ENCODE data around the gene FYTTD1.

Gene FYTTD1

DNA sequence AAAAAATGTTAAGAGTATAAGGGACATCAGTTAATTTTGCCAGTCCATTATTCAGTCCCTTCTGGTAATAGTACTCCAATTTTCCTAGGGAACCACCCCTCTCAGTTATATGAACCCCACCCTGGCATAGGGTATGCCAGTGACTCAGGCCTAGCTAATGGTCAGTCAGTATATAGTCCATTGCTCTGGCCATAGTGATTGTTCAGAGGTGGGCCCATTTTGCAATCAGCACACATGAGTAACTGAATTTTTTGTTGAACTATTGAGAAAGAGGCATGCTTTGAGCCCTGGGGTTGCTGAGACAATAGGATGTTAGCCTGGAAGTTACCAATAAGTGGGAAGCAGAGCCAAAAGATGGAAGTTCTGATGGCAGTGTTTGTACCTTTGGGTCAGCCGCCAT lies 45.5 kb downstream of the FYTTD1 start:
- peak; percentile 31 for DNase-seq
- in situ Hi-C loops (cut with HindIII; ENCODE audit: low pct_ligation_motif_present, low sequenced_read_pairs) = no loop called here
- TF ChIP-seq, protein P1, sequence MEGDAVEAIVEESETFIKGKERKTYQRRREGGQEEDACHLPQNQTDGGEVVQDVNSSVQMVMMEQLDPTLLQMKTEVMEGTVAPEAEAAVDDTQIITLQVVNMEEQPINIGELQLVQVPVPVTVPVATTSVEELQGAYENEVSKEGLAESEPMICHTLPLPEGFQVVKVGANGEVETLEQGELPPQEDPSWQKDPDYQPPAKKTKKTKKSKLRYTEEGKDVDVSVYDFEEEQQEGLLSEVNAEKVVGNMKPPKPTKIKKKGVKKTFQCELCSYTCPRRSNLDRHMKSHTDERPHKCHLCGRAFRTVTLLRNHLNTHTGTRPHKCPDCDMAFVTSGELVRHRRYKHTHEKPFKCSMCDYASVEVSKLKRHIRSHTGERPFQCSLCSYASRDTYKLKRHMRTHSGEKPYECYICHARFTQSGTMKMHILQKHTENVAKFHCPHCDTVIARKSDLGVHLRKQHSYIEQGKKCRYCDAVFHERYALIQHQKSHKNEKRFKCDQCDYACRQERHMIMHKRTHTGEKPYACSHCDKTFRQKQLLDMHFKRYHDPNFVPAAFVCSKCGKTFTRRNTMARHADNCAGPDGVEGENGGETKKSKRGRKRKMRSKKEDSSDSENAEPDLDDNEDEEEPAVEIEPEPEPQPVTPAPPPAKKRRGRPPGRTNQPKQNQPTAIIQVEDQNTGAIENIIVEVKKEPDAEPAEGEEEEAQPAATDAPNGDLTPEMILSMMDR (IDR thresholded peaks at IDR 0.05; ENCODE audit: low read depth, low read length, missing control alignments) = no peak
- Histone ChIP-seq H3K36me3 (replicated peaks) (no peaks in the 10 kb centered on the region), H3K27me3 (replicated peaks) (no peaks in the 10 kb centered on the region), H3K4me3 (ENCODE audit: low read depth, low read length) (no peak overlapping the region), H3K27ac (no peak overlapping the region)

DNA sequence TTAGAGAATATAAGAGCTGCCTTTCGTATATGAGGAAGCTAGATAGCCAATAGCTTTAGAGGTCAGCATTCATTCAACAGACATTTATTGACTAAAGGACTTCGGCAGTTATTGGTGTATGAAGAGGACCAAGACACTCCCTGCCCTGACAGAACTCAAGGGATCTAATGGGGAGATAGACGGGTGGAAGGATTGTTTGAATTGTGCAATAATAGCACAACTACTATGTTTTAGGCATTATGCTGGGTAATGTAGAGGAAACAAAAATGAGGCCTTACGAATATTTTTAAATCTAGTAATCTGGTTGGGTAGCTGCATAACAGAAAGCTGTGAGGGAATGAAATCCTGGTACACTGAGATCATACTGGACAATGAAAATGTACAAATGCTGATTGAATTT lies 46.4 kb downstream of the FYTTD1 start:
- no peak for DNase-seq
- in situ Hi-C loops (cut with HindIII; ENCODE audit: low pct_ligation_motif_present, low sequenced_read_pairs) = no loop called here
- Histone ChIP-seq H3K36me3 (replicated peaks) (no peaks in the 10 kb centered on the region), H3K27me3 (replicated peaks) (no peaks in the 10 kb centered on the region), H3K4me3 (ENCODE audit: low read depth, low read length) (no peak overlapping the region), H3K27ac (no peak overlapping the region)
- TF ChIP-seq, protein P1 (IDR thresholded peaks at IDR 0.05; ENCODE audit: low read depth, low read length, missing control alignments) = no peak

DNA sequence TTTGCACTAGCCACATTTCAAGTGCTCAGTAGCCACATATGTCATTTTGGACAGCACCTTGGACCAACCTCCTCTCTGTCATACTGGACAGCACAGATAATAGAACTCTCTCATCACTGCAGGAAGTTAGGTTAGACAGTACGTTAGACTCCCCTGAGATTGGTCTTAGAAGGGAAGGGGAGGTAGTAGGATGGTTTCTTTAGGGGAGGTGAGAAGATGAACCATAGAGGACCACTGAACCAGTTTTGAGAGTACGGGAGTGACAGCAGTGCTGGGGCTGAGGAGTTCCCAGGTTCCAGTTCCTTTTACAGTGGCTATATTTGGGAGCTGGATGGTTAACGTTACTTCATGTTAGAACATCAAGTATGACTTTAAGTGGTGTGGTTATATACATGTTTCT lies 49.2 kb downstream of the FYTTD1 start:
- H3K27me3 ChIP-seq (replicated peaks) = no peaks in the 10 kb centered on the region
- TF ChIP-seq, protein P1 (IDR thresholded peaks at IDR 0.05; ENCODE audit: low read depth, low read length, missing control alignments) = no peak
- H3K36me3 ChIP-seq (replicated peaks) = no peaks in the 10 kb centered on the region
- H3K27ac ChIP-seq = no peak overlapping the region
- H3K4me3 ChIP-seq (ENCODE audit: low read depth, low read length) = no peak overlapping the region
- no peak for DNase-seq
- in situ Hi-C loops (cut with HindIII; ENCODE audit: low pct_ligation_motif_present, low sequenced_read_pairs) = no loop called here

DNA sequence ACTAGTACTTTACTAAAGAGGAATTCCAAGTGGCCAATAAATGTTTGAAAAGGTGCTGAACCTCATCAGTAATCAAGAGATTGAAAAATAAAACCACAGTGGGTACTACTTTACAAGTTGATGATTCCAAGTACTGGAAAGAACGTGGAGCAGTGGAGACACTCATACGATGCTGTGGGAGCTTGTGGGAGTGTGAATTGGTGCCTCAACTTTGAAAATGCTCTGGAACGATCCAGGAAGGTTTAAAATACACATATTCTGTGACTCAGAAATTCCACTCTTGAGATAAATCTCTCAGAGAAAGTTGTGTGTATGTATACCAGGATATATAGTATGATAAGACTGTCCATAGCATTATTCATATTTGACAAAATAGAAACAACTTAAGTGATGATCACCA lies 50.7 kb downstream of the FYTTD1 start:
- TF ChIP-seq, protein P1 (IDR thresholded peaks at IDR 0.05; ENCODE audit: low read depth, low read length, missing control alignments) = no peak
- Histone ChIP-seq H3K4me3 (ENCODE audit: low read depth, low read length) (no peak overlapping the region), H3K27ac (peak overlapping the region; percentile 33), H3K36me3 (replicated peaks) (no peaks in the 10 kb centered on the region), H3K27me3 (replicated peaks) (no peaks in the 10 kb centered on the region)
- DNase-seq = no peak
- in situ Hi-C loops (cut with HindIII; ENCODE audit: low pct_ligation_motif_present, low sequenced_read_pairs) = no loop called here

DNA sequence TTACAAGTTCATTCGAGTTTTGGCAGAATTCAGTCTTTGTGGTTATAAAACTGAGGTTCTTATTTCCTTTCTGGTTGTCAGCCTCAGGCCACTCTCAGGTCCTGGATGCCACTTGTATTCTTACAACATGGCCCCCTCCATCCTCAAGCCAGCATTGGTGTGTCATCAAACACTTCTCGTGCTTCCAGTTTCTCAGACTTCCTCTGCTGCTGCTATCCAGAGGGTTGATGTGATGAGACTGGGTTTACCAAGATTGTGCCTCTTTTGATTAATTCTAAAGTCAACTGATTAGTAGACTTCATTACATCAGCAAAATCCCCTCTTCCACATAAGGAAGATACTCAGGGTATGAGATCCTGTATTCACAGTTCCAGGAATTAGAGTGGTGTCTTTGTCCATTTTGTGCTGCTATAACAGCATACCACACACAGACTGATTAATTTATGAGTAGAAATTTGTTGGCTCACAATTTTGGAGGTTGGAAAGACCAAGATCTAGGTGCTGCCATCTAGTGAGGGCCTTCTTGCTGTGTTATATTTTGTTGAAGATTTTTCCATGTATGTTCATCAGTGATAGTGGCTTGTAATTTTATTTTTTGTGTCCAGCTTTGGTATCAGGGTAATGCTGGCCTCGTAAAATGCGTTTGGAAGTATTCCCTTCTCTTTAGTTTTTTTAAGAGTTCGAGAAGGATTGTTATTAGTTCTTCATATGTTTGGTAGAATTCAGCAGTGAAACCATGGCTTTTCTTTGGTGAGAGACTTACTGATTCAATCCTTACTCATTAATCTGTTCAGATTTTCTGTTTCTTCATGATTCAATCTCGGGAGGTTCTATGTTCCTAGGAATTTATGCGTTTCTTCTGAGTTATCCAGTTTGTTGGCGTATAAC lies 52.5 kb downstream of the FYTTD1 start:
- Histone ChIP-seq H3K27me3 (replicated peaks) (no peaks in the 10 kb centered on the region), H3K36me3 (replicated peaks) (no peaks in the 10 kb centered on the region), H3K4me3 (ENCODE audit: low read depth, low read length) (no peak overlapping the region), H3K27ac (no peak overlapping the region)
- in situ Hi-C loops (cut with HindIII; ENCODE audit: low pct_ligation_motif_present, low sequenced_read_pairs) = no loop called here
- TF ChIP-seq, protein P1 (IDR thresholded peaks at IDR 0.05; ENCODE audit: low read depth, low read length, missing control alignments) = peak; percentile 60
- no peak for DNase-seq

Measured in brain microvascular endothelial cell (primary cell).